ENCODE data around the gene XAGE1B. TPM values are rescaled to one million over a fixed set of nuclear protein-coding genes. Genes with fewer than 3 reads are reported as not detected.
"Not testable (repeated sequence)": the region's sequence is repeated elsewhere in the genome, so short reads cannot be mapped to it uniquely, and the experiment has no call there.

XAGE1B gene
- total RNA-seq, 1 experiment from 2014 or later, result not detected

- Histone ChIP-seq H3K27me3 (replicated peaks; ENCODE audit: control insufficient read depth, insufficient read depth, low read length) (no peaks in the 10 kb centered on the region), H3K36me3 (ENCODE audit: control insufficient read depth, insufficient read depth, low read length) (no peaks in the 10 kb centered on the region), H3K4me1 (no peaks in the 10 kb centered on the region), H3K4me3 (ENCODE audit: low read depth, low read length) (no peak overlapping the region), H3K9me3 (no peaks in the 10 kb centered on the region)
- ChIA-PET POLR2A (no interaction called here), CTCF (no interaction called here)
- peaks cover 2% of the 10 kb centered on the region for H3K27me3 Mint-ChIP-seq (ENCODE audit: insufficient read depth, unreplicated experiment)
- no peak for TF ChIP-seq CTCF (IDR thresholded peaks at IDR 0.05; ENCODE audit: insufficient read depth in 1 of 2, low read depth in 1 of 2, low read length in 1 of 2, severe bottlenecking in 1 of 2, unreplicated experiment in 1 of 2)
- H3K9me3 Mint-ChIP-seq (ENCODE audit: unreplicated experiment), result no peaks in the 10 kb centered on the region
- H3K27ac Mint-ChIP-seq (ENCODE audit: unreplicated experiment), result no peak overlapping the region
- no peak for DNase-seq
- no peaks in the 10 kb centered on the region for H3K36me3 Mint-ChIP-seq (ENCODE audit: insufficient read depth, unreplicated experiment)
- H3K4me1 Mint-ChIP-seq (ENCODE audit: low read depth, unreplicated experiment), result no peaks in the 10 kb centered on the region
- no TSS peak for BruUV-seq (replicated peaks)
- no peak overlapping the region for H3K4me3 Mint-ChIP-seq (ENCODE audit: unreplicated experiment)
- intact Hi-C loops (cut with micrococcal nuclease; ENCODE audit: unreplicated experiment), result no loop called here
Observed at GRCh38 chrX:52553995-52554642, 37.3 kb upstream of the XAGE1B start.

GRCh38 chrX:52548769-52549168 is 31.9 kb upstream of the XAGE1B start:
- H3K4me3 ChIP-seq (ENCODE audit: low read depth, low read length); H3K4me1 ChIP-seq; BruUV-seq (replicated peaks); CTCF ChIA-PET; DNase-seq; H3K27me3 ChIP-seq (replicated peaks; ENCODE audit: control insufficient read depth, insufficient read depth, low read length); H3K9me3 Mint-ChIP-seq (ENCODE audit: unreplicated experiment); H3K36me3 Mint-ChIP-seq (ENCODE audit: insufficient read depth, unreplicated experiment); H3K27me3 Mint-ChIP-seq (ENCODE audit: insufficient read depth, unreplicated experiment); H3K4me3 Mint-ChIP-seq (ENCODE audit: unreplicated experiment); H3K27ac Mint-ChIP-seq (ENCODE audit: unreplicated experiment); POLR2A ChIA-PET; intact Hi-C loops (cut with micrococcal nuclease; ENCODE audit: unreplicated experiment); H3K9me3 ChIP-seq; H3K4me1 Mint-ChIP-seq (ENCODE audit: low read depth, unreplicated experiment); H3K36me3 ChIP-seq (ENCODE audit: control insufficient read depth, insufficient read depth, low read length): not testable (repeated sequence)

- no peaks in the 10 kb centered on the region for H3K4me1 ChIP-seq
- intact Hi-C loops (cut with micrococcal nuclease; ENCODE audit: unreplicated experiment), result no loop called here
- no peak for TF ChIP-seq CTCF (IDR thresholded peaks at IDR 0.05; ENCODE audit: insufficient read depth in 1 of 2, low read depth in 1 of 2, low read length in 1 of 2, severe bottlenecking in 1 of 2, unreplicated experiment in 1 of 2)
- H3K9me3 Mint-ChIP-seq (ENCODE audit: unreplicated experiment), result no peaks in the 10 kb centered on the region
- H3K36me3 Mint-ChIP-seq (ENCODE audit: insufficient read depth, unreplicated experiment), result no peaks in the 10 kb centered on the region
- H3K4me1 Mint-ChIP-seq (ENCODE audit: low read depth, unreplicated experiment), result no peaks in the 10 kb centered on the region
- POLR2A ChIA-PET, result no interaction called here
- H3K9me3 ChIP-seq, result no peaks in the 10 kb centered on the region
- H3K27me3 Mint-ChIP-seq (ENCODE audit: insufficient read depth, unreplicated experiment), result no peaks in the 10 kb centered on the region
- no peak for DNase-seq
- H3K4me3 ChIP-seq (ENCODE audit: low read depth, low read length), result no peak overlapping the region
- H3K36me3 ChIP-seq (ENCODE audit: control insufficient read depth, insufficient read depth, low read length), result no peaks in the 10 kb centered on the region
- H3K27ac Mint-ChIP-seq (ENCODE audit: unreplicated experiment), result no peak overlapping the region
- CTCF ChIA-PET, result no interaction called here
- no peak overlapping the region for H3K4me3 Mint-ChIP-seq (ENCODE audit: unreplicated experiment)
- no peaks in the 10 kb centered on the region for H3K27me3 ChIP-seq (replicated peaks; ENCODE audit: control insufficient read depth, insufficient read depth, low read length)
- no TSS peak for BruUV-seq (replicated peaks)
Observed at GRCh38 chrX:52544147-52544840, 27.4 kb upstream of the XAGE1B start.

All from Caco-2 (cell line).